Mesenchymal stem cell (in vitro differentiated cells and primary cell): ENCODE results near the gene YIPF5.

Source experiments
- DNase-seq: peaks from one replicate; pipeline ENCODE4 v3.0.0-alpha.2; 2013
- H2AFZ ChIP-seq: one replicate; pipeline ENCODE4 v1.6.1; 2013; ENCODE audit warnings: low read depth, mild to moderate bottlenecking, control low read depth, inconsistent platforms, low read length, moderate library complexity
- H2AK5ac ChIP-seq: 2 replicates; pipeline ENCODE4 v1.6.1; 2013; ENCODE audit warnings: low read length, moderate library complexity, mild to moderate bottlenecking, inconsistent platforms; ENCODE audit not compliant: severe bottlenecking
- H2BK120ac ChIP-seq: one replicate; pipeline ENCODE4 v1.6.1; 2013; ENCODE audit warnings: low read depth, mild to moderate bottlenecking, inconsistent platforms, low read length, moderate library complexity
- H2BK12ac ChIP-seq, 2 experiments: one replicate each; pipeline ENCODE4 v1.6.1; 2013; ENCODE audit warnings: inconsistent platforms in 2 of 2, low read length in 2 of 2, mild to moderate bottlenecking in 2 of 2, moderate library complexity in 2 of 2, control low read depth in 1 of 2
- H2BK15ac ChIP-seq: one replicate; pipeline ENCODE4 v1.6.1; 2013; ENCODE audit warnings: mild to moderate bottlenecking, low read depth, inconsistent platforms; ENCODE audit not compliant: poor library complexity, severe bottlenecking
- H2BK5ac ChIP-seq: 2 replicates; pipeline ENCODE4 v1.6.1; 2013; ENCODE audit warnings: low read depth, mild to moderate bottlenecking, low read length, control low read depth, inconsistent platforms; ENCODE audit not compliant: poor library complexity, severe bottlenecking
- H3K14ac ChIP-seq, 2 experiments: one replicate each; pipeline ENCODE4 v1.6.1; 2013; ENCODE audit warnings: inconsistent platforms in 2 of 2, low read length in 2 of 2, control low read depth in 1 of 2, mild to moderate bottlenecking in 1 of 2, moderate library complexity in 1 of 2
- H3K18ac ChIP-seq, 2 experiments: one replicate each; pipeline ENCODE4 v1.6.1; 2013; ENCODE audit warnings: inconsistent platforms in 2 of 2, low read length in 2 of 2, control low read depth in 1 of 2, low read depth in 1 of 2, mild to moderate bottlenecking in 1 of 2
- H3K23ac ChIP-seq, 2 experiments: one replicate each; pipeline ENCODE4 v1.6.1; 2013; ENCODE audit warnings: inconsistent platforms in 2 of 2, low read length in 2 of 2, mild to moderate bottlenecking in 2 of 2, moderate library complexity in 2 of 2, control low read depth in 1 of 2
- H3K27ac ChIP-seq: 2 replicates; pipeline ENCODE4 v1.5.1; 2013; ENCODE audit warnings: mild to moderate bottlenecking, moderate library complexity, low read length, control low read depth, inconsistent platforms; ENCODE audit not compliant: poor library complexity, severe bottlenecking
- H3K27me3 ChIP-seq, 2 experiments: 2 replicates each; pipeline versions ENCODE4 v1.6.1 to v1.7.0; 2013; ENCODE audit warnings: low read length in 2 of 2, mild to moderate bottlenecking in 2 of 2, moderate library complexity in 2 of 2, control low read depth in 1 of 2, inconsistent platforms in 1 of 2; ENCODE audit not compliant: control insufficient read depth in 1 of 2, insufficient read depth in 1 of 2
- H3K36me3 ChIP-seq, 2 experiments: 2 replicates each; pipeline versions ENCODE4 v1.6.1 to v1.7.0; 2013; ENCODE audit warnings: low read length in 2 of 2, control low read depth in 1 of 2, inconsistent platforms in 1 of 2, low read depth in 1 of 2, mild to moderate bottlenecking in 1 of 2; ENCODE audit not compliant: insufficient read depth in 2 of 2, control insufficient read depth in 1 of 2
- H3K4ac ChIP-seq, 2 experiments: one replicate each; pipeline ENCODE4 v1.6.1; 2013; ENCODE audit warnings: inconsistent platforms in 2 of 2, low read length in 2 of 2, mild to moderate bottlenecking in 2 of 2, moderate library complexity in 2 of 2, control low read depth in 1 of 2, low read depth in 1 of 2
- H3K4me1 ChIP-seq: 2 replicates; pipeline ENCODE4 v1.6.1; 2013; ENCODE audit warnings: low read depth, low read length, control low read depth; ENCODE audit not compliant: control insufficient read depth, insufficient read depth
- H3K4me2 ChIP-seq: 2 replicates; pipeline ENCODE4 v1.6.1; 2013; ENCODE audit warnings: low read length, mild to moderate bottlenecking, inconsistent platforms; ENCODE audit not compliant: poor library complexity, severe bottlenecking
- H3K4me3 ChIP-seq, 2 experiments: 2 replicates each; pipeline versions ENCODE4 v1.5.1 to v1.7.0; 2013; ENCODE audit warnings: low read length in 2 of 2, mild to moderate bottlenecking in 2 of 2, control low read depth in 1 of 2, low read depth in 1 of 2; ENCODE audit not compliant: insufficient read depth in 1 of 2
- H3K79me1 ChIP-seq: replicated peaks from 2 replicates; pipeline ENCODE4 v1.6.1; 2013; ENCODE audit warnings: mild to moderate bottlenecking, control low read depth, low read length, inconsistent platforms; ENCODE audit not compliant: poor library complexity, severe bottlenecking
- H3K9ac ChIP-seq: 2 replicates; pipeline ENCODE4 v1.7.0; 2013; ENCODE audit warnings: mild to moderate bottlenecking, low read length, moderate library complexity
- H3K9me3 ChIP-seq: 2 replicates; pipeline ENCODE4 v1.7.0; 2013; ENCODE audit warnings: mild to moderate bottlenecking, low read length; ENCODE audit not compliant: control insufficient read depth
- H4K8ac ChIP-seq: one replicate; pipeline ENCODE4 v1.6.1; 2013; ENCODE audit warnings: inconsistent platforms, mild to moderate bottlenecking, low read length, moderate library complexity
- H4K91ac ChIP-seq: one replicate; pipeline ENCODE4 v1.6.1; 2013; ENCODE audit warnings: mild to moderate bottlenecking, low read length, inconsistent platforms
- WGBS: methylation state at CpG from one replicate; pipeline ENCODE4 v1.1.7; 2013; ENCODE audit warnings: mixed read lengths; 5-methylcytosine and 5-hydroxymethylcytosine counted together

YIPF5 gene

GRCh38 chr5:144156767-144157171 is 13.7 kb downstream of the YIPF5 start:
- no peak for DNase-seq
- Histone ChIP-seq H2BK15ac (no peak overlapping the region), H3K4me1 (no peaks in the 10 kb centered on the region), H3K27me3 (no peaks in the 10 kb centered on the region), H4K91ac (no peak overlapping the region), H3K23ac (no peak overlapping the region), H3K14ac (no peak overlapping the region), H3K79me1 (peaks cover 3% of the 10 kb centered on the region), H3K27ac (no peak overlapping the region), H3K4ac (no peak overlapping the region), H2AFZ (no peak overlapping the region), H2BK12ac (no peak overlapping the region), H3K4me3 (no peak overlapping the region), H3K36me3 (peaks cover 9 to 53% of the 10 kb centered on the region in 2 experiments), H3K4me2 (no peak overlapping the region), H2AK5ac (no peak overlapping the region), H3K18ac (no peak overlapping the region), H3K9ac (no peak overlapping the region), H3K9me3 (no peaks in the 10 kb centered on the region), H4K8ac (no peak overlapping the region), H2BK5ac (no peak overlapping the region), H2BK120ac (no peak overlapping the region)
- 93% methylated on average over 2 of the region's 2 CpGs for WGBS

GRCh38 chr5:144151026-144151425 is 19.4 kb downstream of the YIPF5 start:
- Histone ChIP-seq H3K9me3 (no peaks in the 10 kb centered on the region), H3K14ac (no peak overlapping the region), H2BK12ac (no peak overlapping the region), H3K79me1 (no peaks in the 10 kb centered on the region), H4K91ac (no peak overlapping the region), H2BK120ac (no peak overlapping the region), H2AFZ (no peak overlapping the region), H3K23ac (no peak overlapping the region), H3K36me3 (no peaks in the 10 kb centered on the region), H3K27ac (no peak overlapping the region), H4K8ac (no peak overlapping the region), H2BK15ac (no peak overlapping the region), H2BK5ac (no peak overlapping the region), H3K4me3 (no peak overlapping the region), H2AK5ac (no peak overlapping the region), H3K4me2 (no peak overlapping the region), H3K9ac (no peak overlapping the region), H3K18ac (no peak overlapping the region), H3K4ac (no peak overlapping the region), H3K4me1 (peaks cover 2% of the 10 kb centered on the region), H3K27me3 (no peaks in the 10 kb centered on the region)
- WGBS, result 81% methylated on average over 3 of the region's 3 CpGs
- no peak for DNase-seq

- H2BK15ac ChIP-seq, result no peak overlapping the region
- H3K4me3 ChIP-seq, result no peak overlapping the region
- 89% methylated on average over 2 of the region's 4 CpGs for WGBS
- no peak overlapping the region for H2BK120ac ChIP-seq
- H3K4me2 ChIP-seq, result no peak overlapping the region
- no peak overlapping the region for H4K8ac ChIP-seq
- no peak overlapping the region for H4K91ac ChIP-seq
- no peak overlapping the region for H3K4ac ChIP-seq
- no peak overlapping the region for H3K27ac ChIP-seq
- H3K18ac ChIP-seq, result no peak overlapping the region
- no peaks in the 10 kb centered on the region for H3K27me3 ChIP-seq
- H3K9me3 ChIP-seq, result no peaks in the 10 kb centered on the region
- peak; percentile 8 for DNase-seq
- no peaks in the 10 kb centered on the region for H3K4me1 ChIP-seq
- H3K9ac ChIP-seq, result no peak overlapping the region
- no peaks in the 10 kb centered on the region for H3K79me1 ChIP-seq
- no peak overlapping the region for H2BK5ac ChIP-seq
- H2AFZ ChIP-seq, result no peak overlapping the region
- no peak overlapping the region for H3K14ac ChIP-seq
- no peak overlapping the region for H2BK12ac ChIP-seq
- no peaks in the 10 kb centered on the region for H3K36me3 ChIP-seq
- H3K23ac ChIP-seq, result no peak overlapping the region
- no peak overlapping the region for H2AK5ac ChIP-seq
Measured at GRCh38 chr5:144144956-144145751, 25.3 kb downstream of the YIPF5 start.

- WGBS, result 93% methylated on average over 1 of the region's 1 CpG
Measured at GRCh38 chr5:144143625-144144024, 26.8 kb downstream of the YIPF5 start.

More at GRCh38 chr5:144143625-144144024, 26.8 kb downstream of the YIPF5 start:
- H3K4me1 ChIP-seq, result no peaks in the 10 kb centered on the region
- H4K8ac ChIP-seq, result no peak overlapping the region
- no peak overlapping the region for H2BK15ac ChIP-seq
- H2BK12ac ChIP-seq, result no peak overlapping the region
- H3K23ac ChIP-seq, result no peak overlapping the region
- H3K4me2 ChIP-seq, result no peak overlapping the region
- H2BK120ac ChIP-seq, result no peak overlapping the region
- no peak overlapping the region for H3K4me3 ChIP-seq
- H3K18ac ChIP-seq, result no peak overlapping the region
- H2AK5ac ChIP-seq, result no peak overlapping the region
- H3K27ac ChIP-seq, result no peak overlapping the region
- H3K79me1 ChIP-seq, result no peaks in the 10 kb centered on the region
- no peak for DNase-seq
- H4K91ac ChIP-seq, result no peak overlapping the region
- no peak overlapping the region for H3K14ac ChIP-seq
- H3K4ac ChIP-seq, result no peak overlapping the region
- no peaks in the 10 kb centered on the region for H3K9me3 ChIP-seq
- H3K9ac ChIP-seq, result no peak overlapping the region
- H3K36me3 ChIP-seq, result no peaks in the 10 kb centered on the region
- H3K27me3 ChIP-seq, result no peaks in the 10 kb centered on the region
- H2BK5ac ChIP-seq, result no peak overlapping the region
- H2AFZ ChIP-seq, result no peak overlapping the region
